ENCODE results near the gene TTLL9.
"Not testable (repeated sequence)": the region's sequence is repeated elsewhere in the genome, so short reads cannot be mapped to it uniquely, and the experiment has no call there.

TTLL9 gene

GRCh38 chr20:31913431-31914157, 43.2 kb downstream of the TTLL9 start:
- Mint-ChIP-seq H3K9me3 (no peaks in the 10 kb centered on the region), H3K27ac (peak overlapping the region in 1 of 2 donors; percentile 31), H3K4me3 (no peak overlapping the region), H3K4me1 (no peaks in the 10 kb centered on the region), H3K27me3 (peaks cover 10% of the 10 kb centered on the region)
- DNase-seq (no peak), ATAC-seq (no peak)

- Mint-ChIP-seq H3K4me1 (no peaks in the 10 kb centered on the region), H3K4me3 (no peak overlapping the region), H3K9me3 (no peaks in the 10 kb centered on the region), H3K27me3 (peaks cover 16% of the 10 kb centered on the region), H3K27ac (no peak overlapping the region)
- ATAC-seq (no peak), DNase-seq (no peak)
These were observed 43.7 kb downstream of the TTLL9 start for GRCh38 chr20:31914170-31914569.

- ATAC-seq (no peak), DNase-seq (no peak)
- Mint-ChIP-seq H3K9me3 (no peaks in the 10 kb centered on the region), H3K4me3 (no peak overlapping the region), H3K4me1 (no peaks in the 10 kb centered on the region), H3K27me3 (peaks cover 31% of the 10 kb centered on the region), H3K27ac (peak overlapping the region in 1 of 2 donors; percentile 77)
These were observed 45.3 kb downstream of the TTLL9 start for GRCh38 chr20:31915491-31916280.

- ATAC-seq: no peak
- Mint-ChIP-seq H3K27ac (no peak overlapping the region), H3K4me1 (no peaks in the 10 kb centered on the region), H3K4me3 (no peak overlapping the region), H3K9me3 (no peaks in the 10 kb centered on the region), H3K27me3 (peaks cover 35% of the 10 kb centered on the region)
- DNase-seq: no peak
These were observed 46.3 kb downstream of the TTLL9 start for GRCh38 chr20:31916708-31917107.

DNA sequence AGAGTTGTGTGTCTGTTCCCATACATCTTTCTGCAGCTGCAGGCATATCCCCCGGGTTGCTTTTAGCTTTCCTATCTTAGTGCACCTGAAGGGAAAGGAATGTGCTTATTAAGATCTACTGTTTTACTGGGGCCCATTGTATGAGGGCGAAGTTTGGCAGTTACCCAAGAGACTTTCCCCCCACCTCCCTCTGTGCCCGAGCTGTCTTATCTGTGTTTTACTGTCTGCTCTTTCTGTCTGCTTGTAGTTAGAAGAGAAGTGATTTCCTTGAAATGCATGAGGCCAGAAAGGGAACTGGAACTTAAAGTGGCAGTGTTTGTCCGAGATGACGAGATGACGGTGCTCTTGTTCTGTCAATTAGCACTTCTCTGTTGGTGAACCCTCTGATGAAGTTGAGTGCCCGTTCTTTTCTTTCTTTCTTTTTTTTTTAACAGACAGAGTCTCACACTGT, 47.6 kb downstream of the TTLL9 start:
- ATAC-seq, DNase-seq, H3K27ac Mint-ChIP-seq, H3K4me1 Mint-ChIP-seq, H3K9me3 Mint-ChIP-seq, H3K4me3 Mint-ChIP-seq: not testable (repeated sequence)
- H3K27me3 Mint-ChIP-seq: peaks cover 43% of the 10 kb centered on the region

DNA sequence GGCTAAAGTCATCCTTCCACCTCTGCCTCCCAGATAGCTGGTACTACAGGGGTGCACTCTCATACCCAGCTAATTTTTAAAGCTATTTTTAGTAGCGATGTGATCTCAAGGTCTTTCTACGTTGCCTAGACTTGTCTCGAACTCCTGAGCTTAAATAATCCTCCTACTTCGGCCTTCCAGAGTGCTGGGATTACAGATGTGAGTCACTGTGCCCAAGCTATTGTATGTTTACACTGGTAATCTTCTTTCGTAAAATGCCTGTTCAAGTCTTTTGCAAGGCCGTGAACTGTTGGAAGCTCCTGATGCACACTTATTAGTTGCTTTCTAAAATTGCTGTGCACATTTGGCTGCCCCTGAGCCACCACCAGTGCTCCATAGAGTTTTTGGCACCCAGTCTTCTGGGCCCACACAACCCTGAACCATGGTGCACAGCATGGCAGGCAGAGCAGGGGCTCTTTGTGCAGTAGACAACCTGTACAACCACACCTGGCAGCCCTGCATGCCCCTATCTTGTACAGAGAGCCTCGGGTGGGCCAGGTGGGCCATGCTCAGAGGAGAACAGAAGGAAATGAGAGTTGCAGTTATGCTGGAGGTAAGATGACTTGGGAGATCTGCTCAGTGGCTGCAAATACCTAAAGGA, 48.2 kb downstream of the TTLL9 start:
- peaks cover 49% of the 10 kb centered on the region for H3K27me3 Mint-ChIP-seq
- H3K4me1 Mint-ChIP-seq: peaks cover 8% of the 10 kb centered on the region
- no peaks in the 10 kb centered on the region for H3K9me3 Mint-ChIP-seq
- ATAC-seq: no peak
- no peak overlapping the region for H3K4me3 Mint-ChIP-seq
- H3K27ac Mint-ChIP-seq: no peak overlapping the region
- no peak for DNase-seq

DNA sequence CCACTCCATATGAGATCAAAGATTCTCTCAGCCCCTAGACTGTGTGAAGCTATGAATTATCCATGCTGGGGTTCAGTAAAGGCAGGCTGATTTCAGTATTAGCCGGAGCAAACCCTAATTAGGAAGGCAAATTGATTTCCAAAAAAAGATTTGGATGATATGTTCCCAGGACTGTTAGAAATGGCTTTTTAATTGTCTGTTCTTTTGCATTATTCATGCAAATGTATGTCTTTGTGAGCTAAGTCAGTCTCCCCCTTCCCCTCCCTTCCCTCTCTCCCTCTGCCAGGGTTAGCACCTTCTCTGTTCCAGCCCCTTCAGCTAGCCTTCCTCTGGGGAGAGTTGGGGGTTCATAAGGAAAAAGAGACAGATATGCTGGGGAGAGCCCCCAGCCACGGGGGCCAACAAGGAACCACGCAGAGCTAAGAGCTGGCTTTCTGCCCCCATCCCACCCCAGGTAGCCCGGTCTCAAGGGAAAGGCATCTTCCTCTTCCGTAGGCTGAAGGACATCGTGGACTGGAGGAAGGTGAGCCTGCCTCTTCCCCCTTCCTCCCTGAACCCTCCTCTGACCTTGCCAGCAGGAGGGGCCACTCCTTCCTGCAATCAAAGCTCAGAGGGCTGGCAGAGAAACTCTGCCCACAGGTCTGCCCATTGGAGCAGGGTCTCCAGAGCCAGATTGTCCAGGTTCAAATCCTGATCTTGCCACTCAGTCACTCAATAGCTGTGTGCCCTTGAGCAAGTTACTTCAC, 49.1 kb downstream of the TTLL9 start:
- no peak for DNase-seq
- peaks cover 18% of the 10 kb centered on the region for H3K4me1 Mint-ChIP-seq
- H3K27me3 Mint-ChIP-seq: peaks cover 59% of the 10 kb centered on the region
- no peak for ATAC-seq
- no peak overlapping the region for H3K27ac Mint-ChIP-seq
- H3K9me3 Mint-ChIP-seq: no peaks in the 10 kb centered on the region
- H3K4me3 Mint-ChIP-seq: no peak overlapping the region

- no peak overlapping the region for H3K27ac Mint-ChIP-seq
- no peak overlapping the region for H3K4me3 Mint-ChIP-seq
- no peaks in the 10 kb centered on the region for H3K9me3 Mint-ChIP-seq
- peaks cover 67% of the 10 kb centered on the region for H3K27me3 Mint-ChIP-seq
- no peak for ATAC-seq
- DNase-seq: no peak
- H3K4me1 Mint-ChIP-seq: peaks cover 19% of the 10 kb centered on the region
These were observed 49.9 kb downstream of the TTLL9 start for GRCh38 chr20:31920275-31920855.

DNA sequence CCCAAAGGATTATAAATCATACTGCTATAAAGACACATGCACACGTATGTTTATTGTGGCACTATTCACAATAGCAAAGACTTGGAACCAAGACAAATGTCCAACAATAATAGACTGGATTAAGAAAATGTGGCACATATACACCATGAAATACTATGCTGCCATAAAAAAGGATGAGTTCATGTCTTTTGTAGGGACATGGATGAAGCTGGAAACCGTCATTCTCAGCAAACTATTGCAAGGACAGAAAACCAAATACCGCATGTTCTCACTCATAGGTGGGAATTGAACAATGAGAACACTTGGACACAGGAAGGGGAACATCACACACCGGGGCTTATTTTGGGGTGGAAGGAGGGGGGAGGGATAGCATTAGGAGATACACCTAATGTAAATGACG, 51.0 kb downstream of the TTLL9 start:
- Mint-ChIP-seq H3K27me3 (peaks cover 78% of the 10 kb centered on the region), H3K4me1 (peaks cover 19% of the 10 kb centered on the region)
- not testable (repeated sequence) for H3K9me3 Mint-ChIP-seq, H3K27ac Mint-ChIP-seq, H3K4me3 Mint-ChIP-seq, ATAC-seq, DNase-seq

DNA sequence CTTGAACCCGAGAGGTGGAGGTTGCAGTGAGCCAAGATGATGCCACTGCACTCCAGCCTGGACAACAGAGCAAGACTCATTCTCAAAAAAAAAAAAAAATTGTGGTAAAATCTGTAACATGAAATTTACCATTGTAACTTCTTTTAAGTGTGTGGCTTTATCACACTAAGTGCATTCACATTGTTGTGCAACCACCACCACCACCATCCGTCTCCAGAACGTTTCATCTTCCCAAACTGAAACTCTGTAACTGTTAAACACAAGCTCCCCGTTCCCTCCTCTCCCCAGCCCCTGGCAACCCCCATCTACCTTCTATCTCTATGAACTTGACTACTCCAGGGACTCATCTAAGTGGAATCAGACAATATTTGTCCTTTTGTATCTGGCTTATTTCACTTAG, 51.7 kb downstream of the TTLL9 start:
- no peak overlapping the region for H3K4me3 Mint-ChIP-seq
- no peak for ATAC-seq

DNA sequence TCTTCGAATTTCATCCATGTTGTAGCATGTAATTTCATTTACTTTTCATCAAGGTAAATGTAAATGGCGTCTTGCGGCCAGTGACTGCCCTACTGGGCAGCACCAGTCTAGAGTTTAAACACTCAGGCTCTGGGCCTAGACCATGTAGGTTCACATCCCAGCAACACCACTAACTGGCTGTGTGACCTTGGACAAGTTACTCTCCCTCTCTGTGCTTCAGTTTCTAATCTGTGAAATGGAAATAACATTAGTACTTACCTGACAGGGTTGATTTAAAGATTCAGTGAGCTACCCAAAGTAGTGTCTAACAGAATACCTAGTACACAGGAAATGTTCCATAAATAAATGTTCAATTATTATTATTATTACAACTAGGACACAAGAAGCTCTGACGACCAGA, 52.2 kb downstream of the TTLL9 start:
- H3K27ac Mint-ChIP-seq: no peak overlapping the region
- peaks cover 78% of the 10 kb centered on the region for H3K27me3 Mint-ChIP-seq
- DNase-seq (no peak), ATAC-seq (no peak)
- no peaks in the 10 kb centered on the region for H3K9me3 Mint-ChIP-seq
- no peak overlapping the region for H3K4me3 Mint-ChIP-seq
- H3K4me1 Mint-ChIP-seq: peaks cover 19% of the 10 kb centered on the region

More for the DNA sequence above, 51.7 kb downstream of the TTLL9 start:
- DNase-seq: no peak
- peaks cover 19% of the 10 kb centered on the region for H3K4me1 Mint-ChIP-seq
- H3K27me3 Mint-ChIP-seq: peaks cover 78% of the 10 kb centered on the region
- no peaks in the 10 kb centered on the region for H3K9me3 Mint-ChIP-seq
- H3K27ac Mint-ChIP-seq: no peak overlapping the region

GRCh38 chr20:31923388-31924331, 53.2 kb downstream of the TTLL9 start:
- Mint-ChIP-seq H3K4me3 (peak overlapping the region; percentile 13 to 21), H3K9me3 (no peaks in the 10 kb centered on the region), H3K27ac (peak overlapping the region in 1 of 2 donors; percentile 22), H3K4me1 (peaks cover 19% of the 10 kb centered on the region), H3K27me3 (peaks cover 69% of the 10 kb centered on the region)
- ATAC-seq (peak; percentile 95), DNase-seq (peak; percentile 20 to 51)

- Mint-ChIP-seq H3K4me1 (peaks cover 19% of the 10 kb centered on the region), H3K27ac (peak overlapping the region in 1 of 2 donors; percentile 34), H3K9me3 (no peaks in the 10 kb centered on the region), H3K4me3 (peak overlapping the region in 1 of 2 donors; percentile 13), H3K27me3 (peaks cover 65% of the 10 kb centered on the region)
- DNase-seq (no peak), ATAC-seq (no peak)
These were observed 54.1 kb downstream of the TTLL9 start for GRCh38 chr20:31924561-31924960.

- peaks cover 57% of the 10 kb centered on the region for H3K27me3 Mint-ChIP-seq
- ATAC-seq (no peak), DNase-seq (no peak)
- no peak overlapping the region for H3K27ac Mint-ChIP-seq
- H3K4me3 Mint-ChIP-seq: no peak overlapping the region
- H3K4me1 Mint-ChIP-seq: peaks cover 19% of the 10 kb centered on the region
- no peaks in the 10 kb centered on the region for H3K9me3 Mint-ChIP-seq
These were observed 55.2 kb downstream of the TTLL9 start for GRCh38 chr20:31925631-31926030.
